Lung (tissue), 12 donors: ENCODE results near the gene HES6. TPM values are rescaled to one million over a fixed set of nuclear protein-coding genes. Genes with fewer than 3 reads are reported as not detected.
A peak's percentile ranks its signal among the peaks of the same experiment; 100 is the strongest.

Experiments used
- ATAC-seq: fragments of 200-7000 bp; cut with Tn5 transposase; one replicate; pipeline ENCODE4 v1.9.1; 2020; ENCODE audit warnings: moderate number of reproducible peaks; ENCODE audit not compliant: insufficient read depth, low FRiP score
- DNase-seq, 3 donors: peaks; one replicate each; pipeline ENCODE4 v3.0.0-alpha.2; 2013 to 2017
- H3K27ac ChIP-seq, 2 donors: one replicate each; pipeline ENCODE4 v1.5.1; 2013; ENCODE audit warnings: mild to moderate bottlenecking in 2 of 2, moderate library complexity in 2 of 2, control low read depth in 1 of 2, inconsistent platforms in 1 of 2, low read depth in 1 of 2, low read length in 1 of 2
- H3K27me3 ChIP-seq, 3 donors: one replicate each; pipeline ENCODE4 v1.5.1; 2013; ENCODE audit warnings: low read length in 2 of 3; ENCODE audit not compliant: control insufficient read depth in 3 of 3, insufficient read depth in 3 of 3
- H3K36me3 ChIP-seq, 4 donors: one replicate each; pipeline ENCODE4 v1.5.1; 2013; ENCODE audit warnings: low read length in 4 of 4, mild to moderate bottlenecking in 1 of 4, moderate library complexity in 1 of 4; ENCODE audit not compliant: control insufficient read depth in 4 of 4, insufficient read depth in 4 of 4
- H3K4me1 ChIP-seq, 5 donors: one replicate each; pipeline ENCODE4 v1.5.1; 2013; ENCODE audit warnings: low read length in 5 of 5, mild to moderate bottlenecking in 2 of 5, moderate library complexity in 1 of 5; ENCODE audit not compliant: control insufficient read depth in 5 of 5, insufficient read depth in 5 of 5
- H3K4me3 ChIP-seq: one replicate; pipeline ENCODE4 v1.5.1; 2013; ENCODE audit warnings: mild to moderate bottlenecking, control low read depth, moderate library complexity
- H3K9ac ChIP-seq, 2 donors: one replicate each; pipeline ENCODE4 v1.5.1; 2013; ENCODE audit warnings: low read length in 2 of 2, control low read depth in 1 of 2; ENCODE audit not compliant: insufficient read depth in 1 of 2
- H3K9me3 ChIP-seq, 4 donors: one replicate each; pipeline ENCODE4 v1.5.1; 2013; ENCODE audit warnings: low read length in 3 of 4, mild to moderate bottlenecking in 1 of 4, moderate library complexity in 1 of 4; ENCODE audit not compliant: control insufficient read depth in 4 of 4, insufficient read depth in 3 of 4
- WGBS, 2 donors: extraction: QIAGEN DNeasy Blood & Tissue Kit; methylation state at CpG; one replicate each; pipeline ENCODE4 v1.1.7; 2013; 5-methylcytosine and 5-hydroxymethylcytosine counted together
- polyA plus RNA-seq, 2 donors: library from polyadenylated mRNA; stranded (reverse); fragments of 200-250 nt; gene quantifications; one replicate each; pipeline ENCODE4 v1.2.1, GENCODE V29; 2013
- total RNA-seq, 2 donors: library from RNA; depleted of rRNA in 1 of 2; stranded (reverse); fragments of >200 nt in 1 of 2; gene quantifications; one replicate each; pipeline ENCODE4 v1.2.1, GENCODE V29; 2014 to 2021
- TF ChIP-seq, protein P1 (sequence below): IDR thresholded peaks from 2 replicates; pipeline ENCODE4 v1.5.1; 2012; ENCODE audit warnings: mild to moderate bottlenecking; ENCODE audit errors: control extremely low read depth, extremely low read depth
- donor health status: control.
- donor health status: control.
- donor health status: Bipolar disorder and iron deficiency.
- donor health status: healthy.
- donor health status: DM: yes; HTN: yes; CAD: no.

The HES6 gene
- total and polyA plus RNA-seq, 4 donors: 4.4 to 12.5 (median 10.7) TPM

DNA sequence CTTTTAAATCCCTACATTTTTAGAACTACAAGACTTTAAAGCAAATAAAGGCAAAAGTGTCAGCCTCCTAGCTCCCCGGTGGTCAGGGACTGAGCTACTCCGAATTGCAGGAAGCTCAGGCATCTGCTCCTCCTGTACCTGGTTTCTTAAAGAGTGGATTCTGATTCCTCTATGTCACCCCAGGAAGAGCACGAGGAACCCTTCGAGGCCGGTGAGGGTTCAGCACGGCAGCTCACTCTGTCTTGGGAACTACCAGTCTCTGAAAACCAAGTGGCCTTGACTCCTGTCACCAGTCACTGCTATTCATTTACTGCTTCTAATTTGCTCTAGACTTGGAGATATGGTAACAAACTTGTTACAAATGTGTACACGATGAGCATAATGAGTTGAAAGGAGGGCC lies 46.3 kb upstream of the HES6 start:
- WGBS, 2 donors: 56 to 77% methylated on average over 7 of the region's 7 CpGs
- TF ChIP-seq, protein P1, sequence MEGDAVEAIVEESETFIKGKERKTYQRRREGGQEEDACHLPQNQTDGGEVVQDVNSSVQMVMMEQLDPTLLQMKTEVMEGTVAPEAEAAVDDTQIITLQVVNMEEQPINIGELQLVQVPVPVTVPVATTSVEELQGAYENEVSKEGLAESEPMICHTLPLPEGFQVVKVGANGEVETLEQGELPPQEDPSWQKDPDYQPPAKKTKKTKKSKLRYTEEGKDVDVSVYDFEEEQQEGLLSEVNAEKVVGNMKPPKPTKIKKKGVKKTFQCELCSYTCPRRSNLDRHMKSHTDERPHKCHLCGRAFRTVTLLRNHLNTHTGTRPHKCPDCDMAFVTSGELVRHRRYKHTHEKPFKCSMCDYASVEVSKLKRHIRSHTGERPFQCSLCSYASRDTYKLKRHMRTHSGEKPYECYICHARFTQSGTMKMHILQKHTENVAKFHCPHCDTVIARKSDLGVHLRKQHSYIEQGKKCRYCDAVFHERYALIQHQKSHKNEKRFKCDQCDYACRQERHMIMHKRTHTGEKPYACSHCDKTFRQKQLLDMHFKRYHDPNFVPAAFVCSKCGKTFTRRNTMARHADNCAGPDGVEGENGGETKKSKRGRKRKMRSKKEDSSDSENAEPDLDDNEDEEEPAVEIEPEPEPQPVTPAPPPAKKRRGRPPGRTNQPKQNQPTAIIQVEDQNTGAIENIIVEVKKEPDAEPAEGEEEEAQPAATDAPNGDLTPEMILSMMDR: no peak
- no peak overlapping the region for H3K4me3 ChIP-seq
- H3K4me1 ChIP-seq: peaks cover 12 to 37% (median 21%) of the 10 kb centered on the region in 5 donors
- H3K27ac ChIP-seq: peak overlapping the region; percentile 78 to 97
- ATAC-seq (no peak), DNase-seq (no peak)
- H3K9ac ChIP-seq: peak overlapping the region in 1 of 2 donors; percentile 56
- H3K27me3 ChIP-seq: no peaks in the 10 kb centered on the region
- H3K36me3 ChIP-seq: no peaks in the 10 kb centered on the region
- H3K9me3 ChIP-seq: no peaks in the 10 kb centered on the region

GRCh38 chr2:238285653-238286082 lies 45.8 kb upstream of the HES6 start:
- Histone ChIP-seq H3K9me3 (no peaks in the 10 kb centered on the region), H3K27me3 (no peaks in the 10 kb centered on the region), H3K27ac (peak overlapping the region; percentile 78 to 97), H3K4me3 (no peak overlapping the region), H3K36me3 (no peaks in the 10 kb centered on the region), H3K4me1 (peaks cover 12 to 37% (median 21%) of the 10 kb centered on the region in 5 donors), H3K9ac (peak overlapping the region in 1 of 2 donors; percentile 56)
- DNase-seq (peak; percentile 87 to 95 (median 92)), ATAC-seq (peak; percentile 7)
- TF ChIP-seq, protein P1: no peak
- WGBS, 2 donors: 47 to 67% methylated on average over 7 of the region's 7 CpGs

DNA sequence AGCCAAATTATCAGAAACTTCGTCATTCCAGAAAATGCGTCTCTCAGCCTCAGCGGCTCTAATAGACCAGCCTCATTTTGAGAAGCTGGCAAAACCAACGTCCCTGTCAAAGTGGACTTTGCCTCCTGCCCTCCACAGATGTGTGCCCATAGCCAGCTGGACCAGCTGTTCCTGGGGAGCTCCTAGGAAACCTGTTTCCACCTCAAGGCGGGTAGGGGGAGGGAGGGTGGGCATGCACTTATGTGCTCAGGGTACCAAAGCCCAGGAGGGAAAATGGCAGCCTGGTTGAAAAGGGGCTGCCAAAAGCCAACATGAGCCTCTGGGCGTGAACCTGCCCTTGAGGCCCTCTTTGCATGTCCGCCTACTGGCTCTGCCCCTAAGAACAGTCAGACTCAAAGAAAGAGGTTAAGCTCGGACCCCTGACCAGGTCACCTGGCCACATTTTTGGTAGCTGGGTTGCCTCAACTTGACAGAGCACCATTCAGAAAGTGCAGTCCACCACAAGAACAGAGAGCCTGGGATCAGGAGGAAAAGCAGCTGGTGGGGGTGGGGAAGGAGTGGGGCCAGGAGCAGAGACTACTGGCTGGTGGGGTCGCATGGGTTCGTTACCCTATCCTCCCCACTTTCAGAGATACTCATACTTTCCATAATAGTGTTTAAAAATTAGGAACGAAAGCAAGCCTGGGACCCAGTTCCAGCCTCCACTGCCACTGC lies 45.1 kb upstream of the HES6 start:
- Histone ChIP-seq H3K9me3 (no peaks in the 10 kb centered on the region), H3K36me3 (no peaks in the 10 kb centered on the region), H3K27me3 (no peaks in the 10 kb centered on the region), H3K27ac (peak overlapping the region in 1 of 2 donors; percentile 94), H3K9ac (peak overlapping the region in 1 of 2 donors; percentile 56), H3K4me3 (no peak overlapping the region), H3K4me1 (peaks cover 12 to 37% (median 21%) of the 10 kb centered on the region in 5 donors)
- WGBS, 2 donors: 88 to 93% methylated on average over 11 of the region's 11 CpGs
- no peak for DNase-seq
- TF ChIP-seq, protein P1: no peak
- ATAC-seq: no peak
